ENCODE results near the gene APPBP2.

- no peak for TF ChIP-seq GATA2 (IDR thresholded peaks at IDR 0.05; ENCODE audit: low read depth, low read length)
- no peak for TF ChIP-seq GATA3 (IDR thresholded peaks at IDR 0.05; ENCODE audit: low read depth, low read length)
These were observed 130.5 kb downstream of the APPBP2 start for GRCh38 chr17:60395508-60396065.

All from SH-SY5Y (cell line).